ENCODE data around the gene SMARCA2.

SMARCA2 gene

DNA sequence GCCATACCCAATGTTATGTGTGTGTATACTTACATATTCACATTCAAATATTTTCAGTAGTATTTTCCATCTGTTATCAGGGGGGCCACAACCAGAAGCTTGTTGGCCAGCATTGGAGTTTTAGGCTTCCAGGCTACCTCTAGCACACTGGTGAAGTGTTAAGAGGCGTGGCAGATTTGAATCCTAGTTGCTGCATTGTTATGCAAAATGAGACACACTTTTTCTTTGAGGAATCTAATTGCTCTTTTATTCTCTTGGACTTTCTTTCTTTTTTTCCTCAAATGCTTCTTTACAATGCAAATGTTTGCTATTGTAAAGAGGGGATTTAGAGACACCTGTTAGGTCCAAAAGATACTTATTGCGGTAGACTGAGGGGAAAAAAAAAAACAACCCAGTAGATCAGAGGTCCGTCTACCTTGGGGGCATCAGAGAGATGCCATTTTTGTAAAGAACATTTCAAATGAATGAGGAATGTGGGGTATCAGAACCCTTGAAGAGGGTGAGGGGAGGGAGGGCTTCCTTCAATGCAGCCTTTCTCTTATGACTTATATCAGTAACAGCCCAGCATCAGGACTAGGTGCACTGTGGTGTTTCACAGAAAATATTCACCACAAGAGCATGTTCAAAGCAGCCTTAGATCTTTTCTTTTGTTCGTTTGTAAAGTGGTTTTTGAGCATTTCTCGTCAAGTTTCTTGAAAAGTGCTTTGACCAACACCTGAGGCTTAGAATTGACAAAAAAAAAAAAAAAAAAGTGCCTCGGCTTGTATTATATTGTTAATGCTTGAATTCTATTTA is 3.8 kb downstream of the SMARCA2 start:
- H3K4me3 ChIP-seq (replicated peaks; ENCODE audit: low read depth, low read length), result peak overlapping the region; percentile 89
- no peak for DNase-seq (ENCODE audit: low read depth)
- TF ChIP-seq, protein P1, sequence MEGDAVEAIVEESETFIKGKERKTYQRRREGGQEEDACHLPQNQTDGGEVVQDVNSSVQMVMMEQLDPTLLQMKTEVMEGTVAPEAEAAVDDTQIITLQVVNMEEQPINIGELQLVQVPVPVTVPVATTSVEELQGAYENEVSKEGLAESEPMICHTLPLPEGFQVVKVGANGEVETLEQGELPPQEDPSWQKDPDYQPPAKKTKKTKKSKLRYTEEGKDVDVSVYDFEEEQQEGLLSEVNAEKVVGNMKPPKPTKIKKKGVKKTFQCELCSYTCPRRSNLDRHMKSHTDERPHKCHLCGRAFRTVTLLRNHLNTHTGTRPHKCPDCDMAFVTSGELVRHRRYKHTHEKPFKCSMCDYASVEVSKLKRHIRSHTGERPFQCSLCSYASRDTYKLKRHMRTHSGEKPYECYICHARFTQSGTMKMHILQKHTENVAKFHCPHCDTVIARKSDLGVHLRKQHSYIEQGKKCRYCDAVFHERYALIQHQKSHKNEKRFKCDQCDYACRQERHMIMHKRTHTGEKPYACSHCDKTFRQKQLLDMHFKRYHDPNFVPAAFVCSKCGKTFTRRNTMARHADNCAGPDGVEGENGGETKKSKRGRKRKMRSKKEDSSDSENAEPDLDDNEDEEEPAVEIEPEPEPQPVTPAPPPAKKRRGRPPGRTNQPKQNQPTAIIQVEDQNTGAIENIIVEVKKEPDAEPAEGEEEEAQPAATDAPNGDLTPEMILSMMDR (IDR thresholded peaks at IDR 0.05; ENCODE audit: low read length, missing control alignments), result no peak

DNA sequence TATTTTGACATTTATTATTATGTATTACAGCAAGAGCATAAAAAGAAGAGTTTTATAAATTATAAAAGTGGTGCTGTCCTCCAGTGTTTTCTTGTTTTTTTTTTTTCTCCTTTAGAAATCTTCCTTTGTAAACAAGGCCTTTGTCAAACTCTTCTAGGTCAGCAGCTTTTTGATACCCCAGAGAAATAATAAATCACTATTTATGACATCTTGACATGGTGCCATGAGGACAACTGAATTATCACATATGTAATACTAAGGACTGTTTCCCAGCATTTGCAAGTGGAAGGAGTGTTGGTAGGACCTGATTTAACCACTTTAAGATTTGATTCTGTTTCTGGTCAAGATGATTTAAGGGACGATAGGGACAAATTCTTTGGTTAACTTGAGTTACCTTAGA is 4.6 kb downstream of the SMARCA2 start:
- TF ChIP-seq, protein P1 (IDR thresholded peaks at IDR 0.05; ENCODE audit: low read length, missing control alignments), result no peak
- no peak overlapping the region for H3K4me3 ChIP-seq (replicated peaks; ENCODE audit: low read depth, low read length)
- no peak for DNase-seq (ENCODE audit: low read depth)

DNA sequence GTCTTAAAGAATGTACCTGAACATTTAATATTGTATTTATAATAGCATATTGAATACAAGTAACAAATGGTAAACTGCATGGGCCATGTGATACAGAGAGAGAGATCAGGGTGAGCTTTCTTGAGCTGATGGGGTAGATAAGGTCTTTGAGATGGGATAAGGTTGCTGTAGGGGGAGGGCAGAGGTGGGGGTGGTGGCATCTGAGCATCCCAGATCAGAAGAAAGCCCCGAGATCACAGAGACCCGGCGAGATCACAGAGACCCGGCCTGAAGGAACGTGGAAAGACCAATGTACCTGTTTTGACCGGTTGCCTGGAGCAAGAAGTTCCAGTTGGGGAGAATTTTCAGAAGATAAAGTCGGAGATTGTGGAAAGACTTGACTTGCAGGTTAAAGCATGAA is 6.6 kb downstream of the SMARCA2 start:
- no peak for DNase-seq (ENCODE audit: low read depth)
- TF ChIP-seq, protein P1 (IDR thresholded peaks at IDR 0.05; ENCODE audit: low read length, missing control alignments), result no peak
- no peak overlapping the region for H3K4me3 ChIP-seq (replicated peaks; ENCODE audit: low read depth, low read length)

DNA sequence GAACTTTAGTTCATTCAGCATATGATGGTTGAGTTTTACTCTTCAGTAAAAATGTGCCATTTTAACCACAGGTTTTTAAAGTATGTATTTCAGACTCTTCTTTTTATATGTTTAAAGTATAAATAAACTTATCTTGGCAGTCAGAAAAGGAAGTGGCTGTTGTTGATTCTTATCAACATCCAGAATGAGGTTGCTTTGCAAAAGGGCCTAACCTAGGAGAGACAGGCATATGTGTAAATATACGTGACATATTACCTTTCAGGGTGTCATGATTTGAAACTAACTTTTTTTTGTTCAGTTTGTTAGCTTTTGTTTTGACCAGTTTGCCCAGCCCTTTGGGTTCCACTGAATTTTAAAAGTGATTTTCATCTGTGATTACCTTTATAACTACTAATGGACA is 7.4 kb downstream of the SMARCA2 start:
- TF ChIP-seq, protein P1 (IDR thresholded peaks at IDR 0.05; ENCODE audit: low read length, missing control alignments), result no peak
- no peak for DNase-seq (ENCODE audit: low read depth)
- no peak overlapping the region for H3K4me3 ChIP-seq (replicated peaks; ENCODE audit: low read depth, low read length)

DNA sequence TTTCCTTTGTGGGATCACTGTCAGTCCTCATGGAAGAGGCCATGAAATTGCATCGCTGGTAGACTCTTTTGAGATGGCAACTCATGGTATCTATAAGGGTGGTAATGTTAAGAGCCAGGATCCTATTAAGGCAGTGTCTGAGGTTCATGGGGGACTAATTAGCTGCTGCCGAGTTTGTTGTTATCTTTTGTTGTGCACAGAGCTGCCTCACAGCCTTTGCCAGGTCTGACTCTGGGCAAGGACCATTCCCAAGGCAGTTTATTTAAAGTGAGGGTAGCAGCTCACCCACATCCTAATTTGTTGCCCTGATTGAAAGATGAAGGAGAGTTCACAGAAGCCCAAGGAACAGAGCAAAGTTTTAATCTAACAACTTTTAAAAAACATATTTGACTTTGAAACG is 7.9 kb downstream of the SMARCA2 start:
- H3K4me3 ChIP-seq (replicated peaks; ENCODE audit: low read depth, low read length), result no peak overlapping the region
- TF ChIP-seq, protein P1 (IDR thresholded peaks at IDR 0.05; ENCODE audit: low read length, missing control alignments), result no peak
- no peak for DNase-seq (ENCODE audit: low read depth)

DNA sequence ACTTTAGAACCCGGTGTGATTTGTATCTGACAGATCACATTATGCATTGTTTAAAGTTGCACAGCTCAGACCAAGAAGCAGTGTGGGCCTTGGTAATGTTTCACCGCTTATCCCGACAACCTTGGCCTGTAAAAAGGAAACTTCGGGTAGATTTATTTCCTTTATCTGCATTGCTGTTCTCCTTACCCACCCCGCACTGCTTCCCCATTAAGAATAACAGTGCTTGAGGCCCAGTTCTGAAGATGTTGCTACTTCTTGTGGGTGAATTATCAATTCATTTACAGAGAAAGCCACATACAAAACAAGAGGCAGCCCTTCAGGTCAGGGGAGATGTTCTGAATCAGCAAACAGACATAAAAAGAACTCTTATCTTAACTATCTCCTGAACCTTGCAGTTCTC is 8.4 kb downstream of the SMARCA2 start:
- DNase-seq (ENCODE audit: low read depth), result no peak
- no peak overlapping the region for H3K4me3 ChIP-seq (replicated peaks; ENCODE audit: low read depth, low read length)
- TF ChIP-seq, protein P1 (IDR thresholded peaks at IDR 0.05; ENCODE audit: low read length, missing control alignments), result no peak
